HG03045 (cell line): ENCODE results near the gene OR8G5.

Experiments
- ATAC-seq: cut with Tn5 transposase; IDR thresholded peaks from one replicate; pipeline ENCODE4 v1.9.1; 2021; ENCODE audit warnings: mild to moderate bottlenecking, moderate library complexity; ENCODE audit not compliant: unreplicated experiment

Gene OR8G5

GRCh38 chr11:124278261-124278660 is 22.1 kb downstream of the OR8G5 start:
- ATAC-seq: no peak

GRCh38 chr11:124285610-124286344 is 29.6 kb downstream of the OR8G5 start:
- ATAC-seq: no peak

GRCh38 chr11:124294687-124295086 is 38.5 kb downstream of the OR8G5 start:
- no peak for ATAC-seq

- ATAC-seq: no peak
Measured at GRCh38 chr11:124296016-124296415, 39.8 kb downstream of the OR8G5 start.

GRCh38 chr11:124297921-124298320 is 41.7 kb downstream of the OR8G5 start:
- ATAC-seq: no peak

GRCh38 chr11:124301548-124301947 is 45.4 kb downstream of the OR8G5 start:
- no peak for ATAC-seq

- ATAC-seq: no peak
Measured at GRCh38 chr11:124302347-124303125, 46.4 kb downstream of the OR8G5 start.

- ATAC-seq: no peak
Measured at GRCh38 chr11:124307093-124307492, 50.9 kb downstream of the OR8G5 start.

GRCh38 chr11:124310721-124311120 is 54.5 kb downstream of the OR8G5 start:
- no peak for ATAC-seq

- ATAC-seq: no peak
Measured at GRCh38 chr11:124311269-124311668, 55.1 kb downstream of the OR8G5 start.

GRCh38 chr11:124311670-124312069 is 55.5 kb downstream of the OR8G5 start:
- no peak for ATAC-seq

- no peak for ATAC-seq
Measured at GRCh38 chr11:124313131-124313530, 57.0 kb downstream of the OR8G5 start.

GRCh38 chr11:124313849-124314248 is 57.7 kb downstream of the OR8G5 start, which contains the start of gene OR8D1:
TSS of gene OR8D1 (minus strand) at chr11:124313949. CDS start at chr11:124310766, 3,183 bp downstream.
- ATAC-seq: no peak

- ATAC-seq: no peak
Measured at GRCh38 chr11:124315052-124315451, 58.9 kb downstream of the OR8G5 start.
